ENCODE data around the gene ZNF521. TPM values are rescaled to one million over a fixed set of nuclear protein-coding genes. Genes with fewer than 3 reads are reported as not detected.

The ZNF521 gene
- total and polyA plus RNA-seq, 2 experiments from 2014 or later = 3.1 to 9.2 TPM

- H3K4me3 Mint-ChIP-seq = no peak overlapping the region
Observed at GRCh38 chr18:25086876-25087275, 265.1 kb downstream of the ZNF521 start.

More at GRCh38 chr18:25086876-25087275, 265.1 kb downstream of the ZNF521 start:
- Mint-ChIP-seq H3K4me1 (no peaks in the 10 kb centered on the region), H3K9me3 (no peaks in the 10 kb centered on the region), H3K36me3 (ENCODE audit: low read depth) (peaks cover 5% of the 10 kb centered on the region; the same call in 1 of the 3 replicates), H3K27ac (no peak overlapping the region), H3K27me3 (ENCODE audit: insufficient read depth, low read depth, poor library complexity) (no peaks in the 10 kb centered on the region)
- DNase-seq (ENCODE audit: low spot score) (no peak), ATAC-seq (no peak)
- no peak overlapping the region for H2AFZ ChIP-seq
- no peaks in the 10 kb centered on the region for H3K27me3 ChIP-seq (ENCODE audit: insufficient read depth)
- H3K79me2 ChIP-seq (replicated peaks; ENCODE audit: insufficient read depth) = no peaks in the 10 kb centered on the region
- no peaks in the 10 kb centered on the region for H3K9me2 ChIP-seq (ENCODE audit: insufficient read depth)
- H3F3A ChIP-seq (replicated peaks; ENCODE audit: low read depth) = no peaks in the 10 kb centered on the region
- no peak overlapping the region for H3K4me2 ChIP-seq
- no peak overlapping the region for H3K27ac ChIP-seq (ENCODE audit: low read depth)
- H3K4me1 ChIP-seq (ENCODE audit: insufficient read depth) = no peaks in the 10 kb centered on the region
- H4K20me1 ChIP-seq (replicated peaks; ENCODE audit: insufficient read depth) = no peaks in the 10 kb centered on the region
- TF ChIP-seq ZNF331 (CRISPR knock-in tag; IDR thresholded peaks at IDR 0.05; ENCODE audit: low read depth) (no peak), NANOG (IDR thresholded peaks at IDR 0.05; ENCODE audit: borderline replicate concordance) (no peak), EZH2 (IDR thresholded peaks at IDR 0.05; ENCODE audit: low read depth, unreplicated experiment) (no peak), ZNF462 (CRISPR knock-in tag; IDR thresholded peaks at IDR 0.05) (no peak)
- no peaks in the 10 kb centered on the region for H3K36me3 ChIP-seq (ENCODE audit: insufficient read depth)
- H3K4me3 ChIP-seq = no peak overlapping the region

Data from GM23338 (cell line).